ENCODE results near the gene USH1C. TPM values are rescaled to one million over a fixed set of nuclear protein-coding genes. Genes with fewer than 3 reads are reported as not detected.

Gene USH1C
- total and polyA plus RNA-seq, 2 of the 4 experiments (the other 2 are of a cell fraction), result not detected

DNA sequence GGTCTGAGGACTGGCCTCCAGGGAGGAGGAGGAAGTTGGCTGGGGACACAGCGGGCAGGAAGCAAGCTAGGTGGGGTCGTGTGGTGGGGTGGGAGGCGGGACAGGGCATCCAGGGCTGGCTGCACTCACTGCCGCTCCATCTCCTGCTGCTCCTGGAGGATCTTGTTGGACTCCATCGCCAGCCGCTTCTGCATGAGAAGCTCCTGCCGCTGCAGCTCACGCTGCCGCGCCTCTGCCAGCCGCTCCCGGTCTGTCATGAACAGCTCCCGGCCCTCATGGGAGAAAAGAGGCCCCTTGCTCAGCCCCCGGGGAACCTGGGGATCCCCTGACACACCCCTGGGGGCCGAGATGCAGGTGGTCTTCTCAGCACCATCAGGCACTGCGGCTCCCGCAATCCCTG lies 21.6 kb downstream of the USH1C start:
- WGBS, 2 experiments (ENCODE audit: extremely low coverage in 2 of 2, insufficient read length in 1 of 2), result 81% methylated on average over 9 of the region's 17 CpGs; no CpG with 5 or more reads in 1 of the 2 experiments
- Histone ChIP-seq H3K9me1 (ENCODE audit: insufficient read depth, low read length) (no peaks in the 10 kb centered on the region), H3K4me1 (ENCODE audit: control insufficient read depth, insufficient read depth, low read length) (no peaks in the 10 kb centered on the region), H3K27me3 (ENCODE audit: control insufficient read depth, insufficient read depth, low read length) (peaks cover 13% of the 10 kb centered on the region), H4K91ac (ENCODE audit: insufficient read depth, low read depth, low read length) (no peak overlapping the region), H3K36me3 (ENCODE audit: control insufficient read depth, insufficient read depth, low read length) (no peaks in the 10 kb centered on the region), H3K14ac (replicated peaks; ENCODE audit: low read depth, low read length) (no peak overlapping the region), H2BK20ac (ENCODE audit: low read depth, low read length) (no peak overlapping the region), H2BK120ac (ENCODE audit: low read depth, low read length) (no peak overlapping the region), H3K79me1 (ENCODE audit: low read depth in 1 of 2, low read length in 2 of 2) (no peaks in the 10 kb centered on the region), H3K4me2 (ENCODE audit: low read depth, low read length) (no peak overlapping the region), H4K8ac (ENCODE audit: low read depth in 2 of 2, low read length in 2 of 2) (no peak overlapping the region), H2BK5ac (ENCODE audit: low read depth, low read length, poor library complexity, severe bottlenecking) (no peak overlapping the region), H3K18ac (ENCODE audit: low read depth, low read length) (no peak overlapping the region), H2AK9ac (replicated peaks; ENCODE audit: low read depth, low read length, poor library complexity) (no peak overlapping the region), H3K9ac (ENCODE audit: low read depth, low read length) (no peak overlapping the region), H4K5ac (ENCODE audit: low read depth, low read length) (no peak overlapping the region), H2AK5ac (ENCODE audit: low read depth, low read length) (no peak overlapping the region), H3K27ac (ENCODE audit: insufficient read depth, low read length) (no peak overlapping the region), H3K4me3 (ENCODE audit: insufficient read depth, low read depth, low read length) (no peak overlapping the region), H3K4ac (ENCODE audit: low read depth, low read length) (no peak overlapping the region), H2AFZ (replicated peaks; ENCODE audit: low read length, poor library complexity) (peak overlapping the region; percentile 33), H3K9me3 (ENCODE audit: control insufficient read depth, insufficient read depth, low read length) (no peaks in the 10 kb centered on the region), H3K56ac (ENCODE audit: extremely low read depth, insufficient read depth, low read length) (no peak overlapping the region), H3K23ac (ENCODE audit: low read depth, low read length) (no peak overlapping the region), H2BK15ac (ENCODE audit: low read depth, low read length) (no peak overlapping the region), H4K20me1 (ENCODE audit: insufficient read depth, low read length) (no peaks in the 10 kb centered on the region)
- TF ChIP-seq, protein P1, sequence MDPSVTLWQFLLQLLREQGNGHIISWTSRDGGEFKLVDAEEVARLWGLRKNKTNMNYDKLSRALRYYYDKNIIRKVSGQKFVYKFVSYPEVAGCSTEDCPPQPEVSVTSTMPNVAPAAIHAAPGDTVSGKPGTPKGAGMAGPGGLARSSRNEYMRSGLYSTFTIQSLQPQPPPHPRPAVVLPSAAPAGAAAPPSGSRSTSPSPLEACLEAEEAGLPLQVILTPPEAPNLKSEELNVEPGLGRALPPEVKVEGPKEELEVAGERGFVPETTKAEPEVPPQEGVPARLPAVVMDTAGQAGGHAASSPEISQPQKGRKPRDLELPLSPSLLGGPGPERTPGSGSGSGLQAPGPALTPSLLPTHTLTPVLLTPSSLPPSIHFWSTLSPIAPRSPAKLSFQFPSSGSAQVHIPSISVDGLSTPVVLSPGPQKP (IDR thresholded peaks at IDR 0.05; ENCODE audit: borderline replicate concordance, low read depth, low read length), result no peak
- no peak for TF ChIP-seq CHD1 (IDR thresholded peaks at IDR 0.05; ENCODE audit: low read depth, low read length)
- no peak for TF ChIP-seq RFX5 (IDR thresholded peaks at IDR 0.05; ENCODE audit: low read depth, low read length)
- TF ChIP-seq BHLHE40 (IDR thresholded peaks at IDR 0.05; ENCODE audit: low read depth, low read length), result no peak
- TF ChIP-seq, protein P2, sequence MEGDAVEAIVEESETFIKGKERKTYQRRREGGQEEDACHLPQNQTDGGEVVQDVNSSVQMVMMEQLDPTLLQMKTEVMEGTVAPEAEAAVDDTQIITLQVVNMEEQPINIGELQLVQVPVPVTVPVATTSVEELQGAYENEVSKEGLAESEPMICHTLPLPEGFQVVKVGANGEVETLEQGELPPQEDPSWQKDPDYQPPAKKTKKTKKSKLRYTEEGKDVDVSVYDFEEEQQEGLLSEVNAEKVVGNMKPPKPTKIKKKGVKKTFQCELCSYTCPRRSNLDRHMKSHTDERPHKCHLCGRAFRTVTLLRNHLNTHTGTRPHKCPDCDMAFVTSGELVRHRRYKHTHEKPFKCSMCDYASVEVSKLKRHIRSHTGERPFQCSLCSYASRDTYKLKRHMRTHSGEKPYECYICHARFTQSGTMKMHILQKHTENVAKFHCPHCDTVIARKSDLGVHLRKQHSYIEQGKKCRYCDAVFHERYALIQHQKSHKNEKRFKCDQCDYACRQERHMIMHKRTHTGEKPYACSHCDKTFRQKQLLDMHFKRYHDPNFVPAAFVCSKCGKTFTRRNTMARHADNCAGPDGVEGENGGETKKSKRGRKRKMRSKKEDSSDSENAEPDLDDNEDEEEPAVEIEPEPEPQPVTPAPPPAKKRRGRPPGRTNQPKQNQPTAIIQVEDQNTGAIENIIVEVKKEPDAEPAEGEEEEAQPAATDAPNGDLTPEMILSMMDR (conservative IDR thresholded peaks at IDR 0.05; ENCODE audit: low read depth, low read length), result no peak
- TF ChIP-seq RAD21 (IDR thresholded peaks at IDR 0.05; ENCODE audit: low read length), result no peak
- no peak for TF ChIP-seq POLR2A (IDR thresholded peaks at IDR 0.05; ENCODE audit: low read depth, low read length)
- no peak for ATAC-seq (ENCODE audit: low read depth)
- DNase-seq, result no peak
- in situ Hi-C loops (cut with MboI; ENCODE audit: low sequenced_read_pairs), result loop anchor here (25.0 kb wide), 1 partner anchor 585 kb away; no protein-coding TSS in a partner anchor
- intact Hi-C loops (cut with micrococcal nuclease), result no loop called here
- dilution Hi-C loops (cut with HindIII; ENCODE audit: low sequenced_read_pairs, unreplicated experiment), result no loop called here
- BruUV-seq (replicated peaks), result no TSS peak
- ChIA-PET POLR2A (ENCODE audit: unreplicated experiment) (no interaction called here), CTCF (no interaction called here)

Measured in IMR-90 (cell line).